MCF 10A (cell line): Measurements from ENCODE around the gene AKNA. TPM values are rescaled to one million over a fixed set of nuclear protein-coding genes. Genes with fewer than 3 reads are reported as not detected.

ENCODE experiments used
- BruUV-seq: library from RNA; stranded (reverse); fragments of 400-500 nt; replicated peaks from 2 replicates; lab custom pipeline; 2021; lab: Mats Ljungman, UMichigan
- CTCF ChIA-PET: fragments of 300-600 bp; sonication (Branson Sonifier 250); formaldehyde crosslinking; extraction: SDS; loops from one replicate; lab custom pipeline; 2021; ENCODE audit warnings: antibody characterized with exemption, inconsistent platforms; lab: Yijun Ruan, JAX
- POLR2A ChIA-PET: fragments of 300-600, 350-650 bp; sonication (Branson Sonifier 250); formaldehyde crosslinking; extraction: SDS; loops from one replicate; lab custom pipeline; 2020; ENCODE audit warnings: antibody characterized with exemption, inconsistent platforms; lab: Yijun Ruan, JAX
- DNase-seq: peaks from one replicate; pipeline ENCODE4 v3.0.0-alpha.2; 2018; ENCODE audit not compliant: unreplicated experiment
- H3K27ac Mint-ChIP-seq: one replicate; pipeline ENCODE4 v1.8.0; 2022; ENCODE audit warnings: mild to moderate bottlenecking, low read depth, mixed read lengths; ENCODE audit not compliant: unreplicated experiment
- H3K27me3 Mint-ChIP-seq: one replicate; pipeline ENCODE4 v1.8.0; 2022; ENCODE audit warnings: mixed read lengths; ENCODE audit not compliant: insufficient read depth, unreplicated experiment
- H3K36me3 Mint-ChIP-seq: one replicate; pipeline ENCODE4 v1.8.0; 2022; ENCODE audit warnings: mild to moderate bottlenecking, moderate library complexity, mixed read lengths; ENCODE audit not compliant: insufficient read depth, unreplicated experiment
- H3K4me1 Mint-ChIP-seq: one replicate; pipeline ENCODE4 v1.8.0; 2022; ENCODE audit warnings: mixed read lengths; ENCODE audit not compliant: insufficient read depth, unreplicated experiment
- H3K4me3 Mint-ChIP-seq: one replicate; pipeline ENCODE4 v1.8.0; 2022; ENCODE audit warnings: mild to moderate bottlenecking, moderate library complexity, mixed read lengths; ENCODE audit not compliant: unreplicated experiment
- H3K9me3 Mint-ChIP-seq: one replicate; pipeline ENCODE4 v1.8.0; 2022; ENCODE audit warnings: mixed read lengths; ENCODE audit not compliant: unreplicated experiment
- intact Hi-C: fragments of 100-400 bp; cut with micrococcal nuclease; formaldehyde crosslinking; loops from 2 replicates; pipeline ENCODE4 v1.14.1; 2022
- total RNA-seq: library from RNA; stranded (reverse); gene quantifications from 2 replicates; pipeline ENCODE4 v1.2.3, GENCODE V29; 2022
- TF ChIP-seq, protein P1 (sequence below): fragments of 200-600 bp; IDR thresholded peaks from one replicate; pipeline ENCODE4 v1.8.0; 2022; ENCODE audit warnings: antibody characterized with exemption, mild to moderate bottlenecking; ENCODE audit not compliant: unreplicated experiment

AKNA gene
- total RNA-seq, 1 experiment from 2014 or later: 10.9 TPM

DNA sequence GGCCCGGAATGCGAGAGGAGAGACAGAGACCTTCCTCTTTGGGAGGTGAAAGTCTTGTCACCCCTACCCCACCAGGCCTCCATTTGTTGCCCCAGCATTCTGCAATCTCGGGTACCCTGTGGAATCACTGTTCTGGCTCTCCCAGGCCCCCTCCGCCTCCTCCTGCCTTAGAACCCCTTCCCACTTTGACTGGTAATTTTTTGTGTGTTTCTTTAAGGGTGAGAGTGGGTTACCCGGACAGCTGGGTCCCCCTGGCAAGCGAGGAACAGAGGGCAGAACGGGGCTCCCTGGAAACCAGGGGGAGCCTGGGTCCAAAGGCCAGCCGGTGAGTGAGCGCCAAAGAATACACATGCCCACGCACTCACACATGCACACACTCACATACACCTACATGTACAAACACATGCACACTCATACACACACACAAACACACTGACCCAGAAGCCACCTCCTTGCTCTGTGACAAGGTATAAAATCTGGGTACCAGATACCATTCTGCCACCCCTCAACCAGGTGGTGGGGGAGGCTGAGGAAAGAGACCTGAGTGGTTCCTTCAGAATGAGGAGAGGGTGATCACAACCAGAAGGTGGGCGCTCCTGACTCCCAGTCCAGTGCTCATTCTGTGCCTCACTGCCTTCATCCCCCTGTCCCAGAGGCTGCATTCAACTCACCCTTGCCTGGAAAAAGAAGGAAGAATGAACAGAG lies 95.7 kb downstream of the AKNA start:
- intact Hi-C loops: loop anchor here (1.0 kb wide), 3 partner anchors 137 to 210 kb away; partner anchors contain the start of gene COL27A1
- no peak overlapping the region for H3K4me3 Mint-ChIP-seq
- H3K27ac Mint-ChIP-seq: no peak overlapping the region
- DNase-seq: no peak
- CTCF ChIA-PET: interaction anchor here (0.6 to 8.7 kb wide), 29 partner anchors 8 to 1601 kb away, joined by 3 to 160 read pairs (median 4); partner anchors contain the start of genes COL27A1 and KIF12
- peaks cover 9% of the 10 kb centered on the region for H3K4me1 Mint-ChIP-seq
- H3K9me3 Mint-ChIP-seq: peaks cover 9% of the 10 kb centered on the region
- POLR2A ChIA-PET: interaction anchor here (0.7 to 1.4 kb wide), 2 partner anchors 62 to 185 kb away, joined by 3 read pairs; no protein-coding TSS in a partner anchor
- H3K27me3 Mint-ChIP-seq: no peaks in the 10 kb centered on the region
- TF ChIP-seq, protein P1, sequence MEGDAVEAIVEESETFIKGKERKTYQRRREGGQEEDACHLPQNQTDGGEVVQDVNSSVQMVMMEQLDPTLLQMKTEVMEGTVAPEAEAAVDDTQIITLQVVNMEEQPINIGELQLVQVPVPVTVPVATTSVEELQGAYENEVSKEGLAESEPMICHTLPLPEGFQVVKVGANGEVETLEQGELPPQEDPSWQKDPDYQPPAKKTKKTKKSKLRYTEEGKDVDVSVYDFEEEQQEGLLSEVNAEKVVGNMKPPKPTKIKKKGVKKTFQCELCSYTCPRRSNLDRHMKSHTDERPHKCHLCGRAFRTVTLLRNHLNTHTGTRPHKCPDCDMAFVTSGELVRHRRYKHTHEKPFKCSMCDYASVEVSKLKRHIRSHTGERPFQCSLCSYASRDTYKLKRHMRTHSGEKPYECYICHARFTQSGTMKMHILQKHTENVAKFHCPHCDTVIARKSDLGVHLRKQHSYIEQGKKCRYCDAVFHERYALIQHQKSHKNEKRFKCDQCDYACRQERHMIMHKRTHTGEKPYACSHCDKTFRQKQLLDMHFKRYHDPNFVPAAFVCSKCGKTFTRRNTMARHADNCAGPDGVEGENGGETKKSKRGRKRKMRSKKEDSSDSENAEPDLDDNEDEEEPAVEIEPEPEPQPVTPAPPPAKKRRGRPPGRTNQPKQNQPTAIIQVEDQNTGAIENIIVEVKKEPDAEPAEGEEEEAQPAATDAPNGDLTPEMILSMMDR: no peak
- BruUV-seq: no TSS peak
- peaks cover 6% of the 10 kb centered on the region for H3K36me3 Mint-ChIP-seq

DNA sequence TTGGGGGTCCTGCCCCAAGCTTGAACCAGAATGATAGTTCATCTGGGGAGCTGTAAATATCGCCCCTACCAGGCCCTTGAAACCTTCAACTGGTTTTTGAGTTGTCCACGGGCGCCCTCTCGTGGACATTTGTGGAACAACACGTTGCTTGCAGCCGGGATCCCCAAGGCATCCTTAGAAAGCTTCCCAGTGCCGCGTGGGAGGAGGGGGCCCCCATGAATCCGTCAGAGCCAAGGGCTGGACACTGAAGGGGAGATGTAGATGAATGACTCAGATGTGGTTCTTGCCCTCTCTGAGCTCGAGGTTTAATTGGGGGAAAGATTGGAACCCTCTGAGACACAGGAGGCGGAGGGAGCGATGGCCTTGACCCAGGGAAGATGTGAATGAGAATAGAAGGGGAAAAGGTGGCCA lies 96.7 kb downstream of the AKNA start:
- no TSS peak for BruUV-seq
- H3K9me3 Mint-ChIP-seq: peaks cover 9% of the 10 kb centered on the region
- no peak overlapping the region for H3K27ac Mint-ChIP-seq
- intact Hi-C loops: loop anchor here (1.0 kb wide), 3 partner anchors 136 to 209 kb away; partner anchors contain the start of gene COL27A1
- no peaks in the 10 kb centered on the region for H3K27me3 Mint-ChIP-seq
- peaks cover 6% of the 10 kb centered on the region for H3K36me3 Mint-ChIP-seq
- CTCF ChIA-PET: interaction anchor here (0.5 to 8.7 kb wide), 52 partner anchors 9 to 1600 kb away, joined by 3 to 160 read pairs (median 5); partner anchors contain the start of genes COL27A1 and KIF12
- POLR2A ChIA-PET: interaction anchor here (0.7 to 1.4 kb wide), 3 partner anchors 181 to 184 kb away, joined by 3 read pairs; no protein-coding TSS in a partner anchor
- TF ChIP-seq, protein P1: peak; percentile 96
- no peak overlapping the region for H3K4me3 Mint-ChIP-seq
- peaks cover 11% of the 10 kb centered on the region for H3K4me1 Mint-ChIP-seq
- peak; percentile 76 for DNase-seq

DNA sequence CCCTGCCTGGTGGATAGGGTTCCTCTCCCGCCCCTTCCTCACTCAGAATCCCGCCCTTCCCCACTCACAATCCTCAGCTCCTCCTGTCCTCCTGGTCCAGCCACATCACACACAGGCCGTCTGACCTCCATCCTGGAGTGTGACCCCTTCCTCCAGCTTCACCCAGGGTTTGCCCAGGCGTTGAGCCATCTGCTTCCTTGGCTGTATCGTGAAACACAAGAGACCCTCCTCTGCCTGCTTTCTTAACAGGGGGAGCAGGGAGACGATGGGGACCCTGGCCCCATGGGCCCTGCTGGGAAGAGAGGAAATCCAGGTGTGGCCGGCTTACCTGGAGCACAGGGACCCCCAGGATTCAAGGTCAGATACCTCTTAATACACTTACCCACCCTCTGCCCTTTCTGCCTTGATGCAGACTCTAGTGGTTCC lies 97.2 kb downstream of the AKNA start:
- no peak overlapping the region for H3K27ac Mint-ChIP-seq
- peaks cover 6% of the 10 kb centered on the region for H3K36me3 Mint-ChIP-seq
- H3K27me3 Mint-ChIP-seq: no peaks in the 10 kb centered on the region
- POLR2A ChIA-PET: interaction anchor here (0.7 to 1.4 kb wide), 3 partner anchors 180 to 183 kb away, joined by 3 read pairs; no protein-coding TSS in a partner anchor
- intact Hi-C loops: no loop called here
- CTCF ChIA-PET: interaction anchor here (0.5 to 8.7 kb wide), 46 partner anchors 9 to 1238 kb away, joined by 3 to 160 read pairs (median 6); partner anchors contain the start of genes COL27A1 and KIF12
- DNase-seq: no peak
- H3K4me3 Mint-ChIP-seq: no peak overlapping the region
- TF ChIP-seq, protein P1: no peak
- H3K9me3 Mint-ChIP-seq: peaks cover 9% of the 10 kb centered on the region
- no TSS peak for BruUV-seq
- H3K4me1 Mint-ChIP-seq: peaks cover 15% of the 10 kb centered on the region
